Measurements from ENCODE around the gene CTIF. TPM values are rescaled to one million over a fixed set of nuclear protein-coding genes. Genes with fewer than 3 reads are reported as not detected.

The CTIF gene
- total and polyA plus RNA-seq, 12 donors: 20.5 to 159 (median 57.0) TPM

GRCh38 chr18:48638896-48639771 is 100.3 kb downstream of the CTIF start:
- 89 to 92% (median 90%) methylated on average over 16 to 17 of the region's 17 CpGs for WGBS, 4 donors
- no peaks in the 10 kb centered on the region for H3K27me3 ChIP-seq
- H3K9me3 ChIP-seq (replicated peaks in 1 of 3): no peaks in the 10 kb centered on the region
- DNase-seq: no peak
- intact Hi-C loops (cut with DNase I): no loop called here
- peaks cover 0 to 4% of the 10 kb centered on the region in 2 donors for H3K36me3 ChIP-seq (replicated peaks in 1 of 2)
- H3K4me3 ChIP-seq: no peak overlapping the region
- H3K27ac ChIP-seq: no peak overlapping the region
- TF ChIP-seq, protein P1, sequence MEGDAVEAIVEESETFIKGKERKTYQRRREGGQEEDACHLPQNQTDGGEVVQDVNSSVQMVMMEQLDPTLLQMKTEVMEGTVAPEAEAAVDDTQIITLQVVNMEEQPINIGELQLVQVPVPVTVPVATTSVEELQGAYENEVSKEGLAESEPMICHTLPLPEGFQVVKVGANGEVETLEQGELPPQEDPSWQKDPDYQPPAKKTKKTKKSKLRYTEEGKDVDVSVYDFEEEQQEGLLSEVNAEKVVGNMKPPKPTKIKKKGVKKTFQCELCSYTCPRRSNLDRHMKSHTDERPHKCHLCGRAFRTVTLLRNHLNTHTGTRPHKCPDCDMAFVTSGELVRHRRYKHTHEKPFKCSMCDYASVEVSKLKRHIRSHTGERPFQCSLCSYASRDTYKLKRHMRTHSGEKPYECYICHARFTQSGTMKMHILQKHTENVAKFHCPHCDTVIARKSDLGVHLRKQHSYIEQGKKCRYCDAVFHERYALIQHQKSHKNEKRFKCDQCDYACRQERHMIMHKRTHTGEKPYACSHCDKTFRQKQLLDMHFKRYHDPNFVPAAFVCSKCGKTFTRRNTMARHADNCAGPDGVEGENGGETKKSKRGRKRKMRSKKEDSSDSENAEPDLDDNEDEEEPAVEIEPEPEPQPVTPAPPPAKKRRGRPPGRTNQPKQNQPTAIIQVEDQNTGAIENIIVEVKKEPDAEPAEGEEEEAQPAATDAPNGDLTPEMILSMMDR (IDR thresholded peaks at IDR 0.05): no peak
- TF ChIP-seq POLR2A (IDR thresholded peaks at IDR 0.05): no peak
- no peaks in the 10 kb centered on the region for H3K4me1 ChIP-seq (replicated peaks in 1 of 2)

DNA sequence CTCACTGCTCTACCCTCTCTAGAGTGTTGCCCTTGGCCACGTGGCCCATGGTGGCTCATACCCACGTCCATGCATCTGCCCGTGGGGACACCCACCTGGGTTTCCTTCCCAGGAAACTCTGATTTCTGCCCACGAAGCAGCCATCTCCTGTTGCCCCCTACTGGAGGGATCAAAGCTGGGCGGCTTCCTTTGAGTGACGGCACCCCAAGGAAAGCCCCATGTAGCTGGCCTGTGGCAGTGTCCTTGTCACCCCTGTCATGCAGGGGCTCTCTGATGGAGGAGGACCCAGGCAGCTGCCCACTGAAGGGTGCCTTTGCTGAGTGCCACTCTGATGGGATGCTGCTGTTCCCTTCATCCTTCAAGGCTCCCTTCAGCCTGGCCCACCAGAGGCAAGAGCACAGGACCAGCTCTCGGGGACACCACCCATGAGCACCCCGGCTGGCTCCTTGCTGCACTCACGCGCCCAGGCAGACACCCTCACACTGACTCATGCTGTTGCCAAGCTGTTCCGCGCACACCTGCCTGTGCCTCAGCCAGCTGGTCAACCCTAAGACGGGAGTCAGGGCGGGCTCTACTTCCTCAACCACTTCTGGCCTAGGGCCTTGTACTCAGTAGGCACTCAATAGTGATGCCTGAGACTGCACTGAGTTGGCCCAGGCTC is 101.1 kb downstream of the CTIF start:
- DNase-seq: no peak
- 86 to 91% (median 89%) methylated on average over 11 to 14 of the region's 14 CpGs for WGBS, 4 donors
- TF ChIP-seq, protein P1 (IDR thresholded peaks at IDR 0.05): peak in 2 of 6 experiments; percentile 24 to 30
- no peak for TF ChIP-seq POLR2A (IDR thresholded peaks at IDR 0.05)

GRCh38 chr18:48640566-48641270 is 101.9 kb downstream of the CTIF start:
- H3K27ac ChIP-seq: no peak overlapping the region
- H3K4me3 ChIP-seq: no peak overlapping the region
- no peak for DNase-seq
- no peaks in the 10 kb centered on the region for H3K9me3 ChIP-seq (replicated peaks in 1 of 3)
- intact Hi-C loops (cut with DNase I): no loop called here
- H3K4me1 ChIP-seq (replicated peaks in 1 of 2): no peaks in the 10 kb centered on the region
- WGBS, 4 donors: 72 to 86% (median 80%) methylated on average over 5 to 6 of the region's 6 CpGs
- H3K36me3 ChIP-seq (replicated peaks in 1 of 2): no peaks in the 10 kb centered on the region
- no peaks in the 10 kb centered on the region for H3K27me3 ChIP-seq
- no peak for TF ChIP-seq POLR2A (IDR thresholded peaks at IDR 0.05)
- TF ChIP-seq, protein P1 (IDR thresholded peaks at IDR 0.05): no peak

More for the DNA sequence above, 101.1 kb downstream of the CTIF start:
- no peaks in the 10 kb centered on the region for H3K4me1 ChIP-seq (replicated peaks in 1 of 2)
- intact Hi-C loops (cut with DNase I): no loop called here
- no peak overlapping the region for H3K27ac ChIP-seq
- no peak overlapping the region for H3K4me3 ChIP-seq
- H3K27me3 ChIP-seq: no peaks in the 10 kb centered on the region
- peaks cover 0 to under 1% of the 10 kb centered on the region in 2 donors for H3K36me3 ChIP-seq (replicated peaks in 1 of 2)
- no peaks in the 10 kb centered on the region for H3K9me3 ChIP-seq (replicated peaks in 1 of 3)

DNA sequence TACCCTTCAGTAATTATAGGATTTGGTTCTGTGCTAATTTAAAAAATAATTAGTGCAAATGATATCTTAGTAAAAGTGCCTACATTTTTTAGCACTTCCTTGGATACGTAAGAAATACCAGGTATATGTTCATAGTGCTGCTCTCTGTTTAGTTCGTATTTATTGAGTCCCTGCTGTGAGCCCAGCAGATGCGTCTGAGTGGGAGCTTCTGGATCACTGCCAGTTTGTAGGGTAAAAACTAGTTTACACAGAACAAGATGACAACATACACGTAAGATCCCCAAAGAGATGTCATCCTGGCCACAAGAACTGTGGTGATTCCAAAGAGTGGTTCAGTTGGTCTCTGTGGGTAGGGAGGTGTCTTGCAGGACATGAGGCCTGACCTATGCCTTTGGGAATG is 103.2 kb downstream of the CTIF start:
- no peaks in the 10 kb centered on the region for H3K9me3 ChIP-seq (replicated peaks in 1 of 3)
- no peak for TF ChIP-seq POLR2A (IDR thresholded peaks at IDR 0.05)
- TF ChIP-seq, protein P1 (IDR thresholded peaks at IDR 0.05): no peak
- no peak for DNase-seq

More for the DNA sequence above, 103.2 kb downstream of the CTIF start:
- no peaks in the 10 kb centered on the region for H3K4me1 ChIP-seq (replicated peaks in 1 of 2)
- H3K27ac ChIP-seq: no peak overlapping the region
- H3K27me3 ChIP-seq: no peaks in the 10 kb centered on the region
- intact Hi-C loops (cut with DNase I): no loop called here
- WGBS, 4 donors: 91 to 95% (median 93%) methylated on average over 4 of the region's 4 CpGs
- H3K36me3 ChIP-seq (replicated peaks in 1 of 2): no peaks in the 10 kb centered on the region
- no peak overlapping the region for H3K4me3 ChIP-seq
